Activated naive CD4-positive, alpha-beta T cell treated with anti-CD3 and anti-CD28 coated beads, Interleukin-2, amount 50 U/mL, for 16 hours (primary cell): ENCODE results near the gene ZNF26.
A peak's percentile ranks its signal among the peaks of the same experiment; 100 is the strongest.
"Not testable (repeated sequence)": the region's sequence is repeated elsewhere in the genome, so short reads cannot be mapped to it uniquely, and the experiment has no call there.

Experiments used
- DNase-seq: peaks from one replicate; pipeline ENCODE4 v3.0.0-alpha.2; 2020

ZNF26 gene

DNA sequence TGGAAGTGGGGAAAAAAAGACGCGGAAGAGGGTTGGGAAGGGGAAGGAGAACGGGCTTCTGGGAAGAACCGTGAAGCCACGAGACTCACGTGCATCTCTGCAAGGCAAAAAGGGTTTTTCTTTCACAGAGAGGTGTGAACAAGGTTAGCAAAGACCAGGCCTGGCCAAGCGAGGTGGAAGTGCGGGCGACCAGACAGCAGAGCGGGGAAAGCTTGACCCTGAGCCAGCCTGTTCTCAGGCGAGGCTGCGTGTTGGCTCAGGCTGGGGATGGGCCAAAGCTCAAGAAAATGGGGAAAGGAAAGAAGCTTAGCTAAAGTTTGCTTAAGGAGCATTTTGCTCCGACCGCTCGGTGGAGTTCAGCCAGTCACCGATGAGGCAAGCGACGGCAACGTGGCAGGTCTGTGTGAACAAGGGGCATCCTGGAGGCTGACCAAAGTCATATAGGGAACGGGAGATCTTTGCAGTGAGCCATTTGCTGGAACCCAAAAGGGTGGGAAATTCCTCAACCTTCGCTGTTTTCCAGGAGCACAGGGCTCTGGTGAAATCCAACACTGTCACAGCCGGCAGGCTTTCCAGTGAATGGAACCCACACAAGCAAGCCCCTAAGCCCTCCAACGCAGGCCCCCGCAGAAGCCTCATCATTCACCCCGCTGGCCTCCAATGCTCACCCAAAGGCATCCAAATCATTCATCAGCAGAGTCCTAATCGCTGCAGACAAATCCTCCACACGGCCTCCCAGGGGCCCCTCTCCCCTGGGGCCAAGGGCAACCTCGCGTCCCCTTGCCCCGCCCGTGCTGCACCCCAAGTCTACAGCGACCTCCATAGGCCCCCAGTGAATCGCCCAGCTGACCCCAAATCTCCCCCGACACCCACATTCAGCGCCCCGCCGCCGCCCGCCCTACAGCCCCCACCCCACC is 30.8 kb upstream of the ZNF26 start:
- DNase-seq = no peak

GRCh38 chr12:132956011-132956788 is 30.0 kb upstream of the ZNF26 start, which contains the start of gene ZNF605:
TSS of gene ZNF605 (minus strand) at chr12:132956306. CDS start at chr12:132945635, 10,671 bp downstream.
- peak; percentile 85 for DNase-seq

DNA sequence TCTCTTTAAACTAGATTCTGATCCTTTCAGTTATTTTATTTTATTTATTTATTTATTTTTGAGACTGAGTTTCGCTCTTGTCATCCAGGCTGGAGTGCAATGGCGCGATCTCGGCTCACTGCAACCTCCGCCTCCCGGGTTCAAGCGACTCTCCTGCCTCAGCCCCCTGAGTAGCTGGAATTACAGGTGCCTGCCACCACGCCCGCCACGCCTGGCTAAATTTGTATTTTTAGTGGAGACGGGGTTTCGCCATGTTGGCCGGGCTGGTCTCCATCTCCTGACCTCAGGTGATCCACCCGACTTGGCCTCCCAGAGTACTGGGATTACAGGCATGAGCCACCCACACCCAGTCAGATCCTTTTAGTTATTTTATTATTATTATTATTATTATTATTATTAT is 24.4 kb upstream of the ZNF26 start:
- DNase-seq = not testable (repeated sequence)

GRCh38 chr12:132963947-132964346 is 22.2 kb upstream of the ZNF26 start:
- DNase-seq = not testable (repeated sequence)

DNA sequence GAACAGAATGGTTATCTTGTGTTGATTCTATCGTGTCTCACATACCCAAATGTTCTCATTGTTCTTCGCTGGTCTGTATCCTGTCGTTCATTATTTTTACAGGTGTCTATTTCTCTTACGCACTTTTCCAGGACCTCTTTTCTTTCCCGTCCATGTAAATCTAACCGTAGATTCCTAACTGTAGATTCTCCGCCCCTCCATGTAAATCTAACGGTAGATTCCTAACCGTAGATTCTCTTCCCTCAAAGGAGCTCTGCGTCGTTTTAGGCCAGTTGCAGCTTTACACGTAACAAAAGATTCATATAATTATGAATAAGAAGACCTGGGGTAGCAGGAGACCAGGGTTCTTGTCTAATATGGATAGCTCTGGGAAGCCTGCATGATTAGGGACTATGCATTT is 20.4 kb upstream of the ZNF26 start:
- no peak for DNase-seq

DNA sequence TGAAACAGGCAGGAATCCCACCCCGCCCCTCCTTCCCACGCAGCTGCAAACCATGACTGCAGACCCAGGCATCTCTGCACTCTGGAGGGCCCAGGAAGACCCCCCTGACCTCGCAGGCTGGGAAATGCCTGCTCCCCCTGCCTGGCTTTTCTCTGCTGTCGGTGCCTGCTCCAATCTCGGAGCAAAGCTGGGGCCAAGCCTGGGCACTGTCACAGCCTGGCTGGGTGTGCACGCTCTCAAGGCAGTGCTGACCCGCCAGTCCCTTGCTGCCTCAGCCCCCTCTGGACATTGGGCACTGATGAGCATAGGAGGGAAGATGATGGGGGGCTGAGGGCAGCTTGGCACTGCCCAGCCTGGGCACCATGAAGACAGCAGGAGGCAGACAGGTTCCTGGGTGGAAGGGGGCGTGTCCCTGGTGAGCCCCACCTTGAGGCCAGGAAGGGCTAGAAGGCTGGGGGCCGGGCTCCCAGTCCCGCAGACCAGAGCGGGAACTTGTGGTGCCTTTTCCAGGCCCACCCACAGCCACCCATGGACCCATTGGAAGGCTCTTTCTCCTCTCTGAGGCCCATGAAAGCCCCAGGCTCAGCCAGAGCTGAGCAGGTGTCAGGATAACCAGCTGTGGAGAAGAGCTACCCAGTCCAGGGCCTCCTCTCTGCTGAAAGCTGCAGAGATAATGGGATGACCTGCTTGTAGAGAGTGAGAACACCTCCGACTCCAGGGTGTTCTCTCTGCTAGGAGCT is 19.3 kb upstream of the ZNF26 start:
- DNase-seq = no peak

DNA sequence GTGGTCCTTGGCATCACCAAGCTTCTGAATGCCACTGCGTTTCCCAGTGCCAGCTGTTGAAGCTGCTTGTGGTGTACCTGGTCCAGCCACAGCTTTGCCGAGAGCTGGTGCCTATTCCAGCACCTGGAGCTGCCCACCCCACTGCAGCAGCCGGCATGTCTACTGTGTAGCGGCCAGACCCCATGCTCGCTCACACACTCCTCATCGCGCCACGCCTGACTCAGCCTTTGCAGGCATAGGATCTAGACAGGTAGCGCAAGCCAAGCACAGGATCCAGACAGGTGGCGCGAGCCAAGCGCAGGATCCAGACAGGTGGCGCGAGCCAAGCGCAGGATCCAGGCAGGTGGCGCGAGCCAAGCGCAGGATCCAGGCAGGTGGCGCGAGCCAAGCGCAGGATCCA is 18.4 kb upstream of the ZNF26 start:
- no peak for DNase-seq

- DNase-seq = no peak
Measured at GRCh38 chr12:132972374-132972773, 13.8 kb upstream of the ZNF26 start.

- DNase-seq = peak; percentile 35
Measured at GRCh38 chr12:132976870-132977269, 9.3 kb upstream of the ZNF26 start.

- DNase-seq = no peak
Measured at GRCh38 chr12:132986885-132987225, 688 bp downstream of the ZNF26 start.

- DNase-seq = no peak
Measured at GRCh38 chr12:132998741-132999140, 12.6 kb downstream of the ZNF26 start.

DNA sequence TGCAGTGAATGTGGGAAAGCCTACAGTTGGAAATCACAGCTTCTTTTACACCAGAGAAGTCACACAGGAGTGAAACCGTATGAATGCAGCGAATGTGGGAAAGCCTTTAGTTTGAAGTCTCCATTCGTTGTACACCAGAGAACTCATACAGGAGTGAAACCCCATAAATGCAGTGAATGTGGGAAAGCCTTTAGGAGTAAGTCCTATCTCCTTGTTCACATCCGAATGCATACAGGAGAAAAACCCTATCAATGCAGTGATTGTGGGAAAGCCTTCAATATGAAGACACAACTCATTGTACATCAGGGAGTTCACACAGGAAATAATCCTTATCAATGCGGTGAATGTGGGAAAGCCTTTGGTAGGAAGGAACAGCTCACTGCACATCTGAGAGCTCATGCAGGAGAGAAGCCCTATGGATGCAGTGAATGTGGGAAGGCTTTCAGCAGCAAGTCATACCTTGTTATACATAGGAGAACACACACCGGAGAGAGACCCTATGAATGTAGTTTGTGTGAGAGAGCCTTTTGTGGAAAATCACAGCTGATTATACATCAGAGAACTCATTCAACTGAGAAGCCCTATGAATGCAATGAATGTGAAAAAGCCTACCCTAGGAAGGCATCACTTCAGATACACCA is 24.6 kb downstream of the ZNF26 start:
- no peak for DNase-seq

- DNase-seq = no peak
Measured at GRCh38 chr12:133023566-133023965, 37.4 kb downstream of the ZNF26 start.

GRCh38 chr12:133026996-133027395 is 40.8 kb downstream of the ZNF26 start:
- DNase-seq = no peak

DNA sequence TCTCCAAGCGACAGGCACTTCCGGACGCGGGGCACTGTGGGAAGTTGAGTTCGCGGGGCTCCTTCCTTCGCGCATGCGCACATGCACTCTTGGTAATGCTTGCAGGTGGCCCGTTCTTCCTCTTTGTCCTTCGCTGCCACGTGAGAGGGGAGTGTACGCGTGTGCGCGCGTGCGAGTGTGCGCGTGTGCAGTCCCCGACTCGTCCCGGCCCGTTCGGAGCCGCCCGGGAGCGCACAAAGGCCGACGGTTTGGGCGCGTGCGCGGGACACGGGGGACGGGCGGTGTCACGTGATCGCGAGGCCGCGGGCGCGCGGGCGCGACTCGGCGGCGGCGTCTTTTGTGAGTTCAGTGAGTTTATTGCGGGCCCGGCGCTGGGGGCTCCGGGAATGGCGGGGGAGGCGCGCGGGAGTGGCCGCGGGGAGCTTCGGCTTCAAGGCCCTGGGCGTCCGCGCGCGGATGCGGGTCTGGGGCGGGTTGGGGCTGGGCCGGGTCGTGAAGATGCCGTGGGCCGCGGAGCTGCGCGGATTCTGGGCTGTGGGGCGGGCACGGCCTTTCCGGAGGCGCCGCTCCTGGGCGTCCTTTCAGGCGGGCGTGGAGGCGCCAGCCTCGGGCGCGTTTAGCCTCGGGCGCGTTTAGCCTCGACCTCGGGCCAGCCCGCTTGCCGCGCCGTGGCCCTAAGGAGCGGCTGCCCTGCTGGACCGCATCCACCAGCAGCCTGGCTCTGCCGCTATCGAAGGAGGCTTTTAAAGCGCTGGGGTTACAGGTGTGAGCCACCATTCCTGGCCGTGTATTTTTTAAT is 51.2 kb downstream of the ZNF26 start, which contains the start of gene ZNF84:
ZNF84 (plus strand) TSS at position 303 of the 799 bp plus-strand sequence. CDS start 3,959 bp downstream, outside the sequence.
- peak; percentile 98 for DNase-seq

DNA sequence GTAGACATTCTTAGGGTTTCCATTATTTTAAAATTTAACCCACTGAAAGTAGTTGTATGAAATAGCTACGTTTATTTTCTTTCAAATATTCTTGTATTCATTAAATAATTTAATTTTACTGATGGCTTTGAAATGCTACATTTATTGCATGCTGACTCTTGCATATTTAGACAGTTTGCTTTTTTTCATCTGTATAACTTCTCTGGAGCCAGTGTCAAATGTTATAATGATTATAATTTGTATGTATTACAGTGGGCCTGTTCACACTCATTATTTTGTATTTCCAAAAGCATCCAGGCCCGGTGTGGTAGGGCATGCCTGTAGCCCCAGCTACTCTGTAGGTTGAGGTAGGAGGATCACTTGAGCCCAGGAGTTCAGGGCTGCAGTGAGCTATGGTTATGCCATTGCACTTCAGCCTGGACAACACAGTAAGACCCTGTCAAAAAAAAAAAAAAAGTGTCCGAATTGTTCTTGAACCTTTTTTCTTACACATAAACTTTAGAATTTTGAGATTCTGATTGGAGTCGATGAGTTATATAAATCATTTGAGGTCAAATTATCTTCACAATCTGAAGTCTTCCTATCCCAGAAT is 52.0 kb downstream of the ZNF26 start:
- no peak for DNase-seq

GRCh38 chr12:133046698-133047097 is 60.5 kb downstream of the ZNF26 start:
- no peak for DNase-seq

DNA sequence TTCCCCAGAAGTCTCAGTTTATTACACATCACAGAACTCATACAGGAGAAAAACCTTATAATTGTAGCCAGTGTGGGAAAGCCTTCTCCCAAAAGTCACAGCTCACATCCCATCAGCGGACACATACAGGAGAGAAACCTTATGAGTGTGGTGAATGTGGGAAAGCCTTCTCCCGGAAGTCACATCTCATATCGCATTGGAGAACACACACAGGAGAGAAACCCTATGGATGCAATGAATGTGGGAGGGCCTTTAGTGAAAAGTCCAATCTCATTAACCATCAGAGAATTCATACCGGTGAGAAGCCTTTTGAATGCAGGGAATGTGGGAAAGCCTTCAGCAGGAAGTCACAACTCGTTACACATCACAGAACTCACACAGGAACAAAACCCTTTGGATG is 71.3 kb downstream of the ZNF26 start:
- DNase-seq = no peak

DNA sequence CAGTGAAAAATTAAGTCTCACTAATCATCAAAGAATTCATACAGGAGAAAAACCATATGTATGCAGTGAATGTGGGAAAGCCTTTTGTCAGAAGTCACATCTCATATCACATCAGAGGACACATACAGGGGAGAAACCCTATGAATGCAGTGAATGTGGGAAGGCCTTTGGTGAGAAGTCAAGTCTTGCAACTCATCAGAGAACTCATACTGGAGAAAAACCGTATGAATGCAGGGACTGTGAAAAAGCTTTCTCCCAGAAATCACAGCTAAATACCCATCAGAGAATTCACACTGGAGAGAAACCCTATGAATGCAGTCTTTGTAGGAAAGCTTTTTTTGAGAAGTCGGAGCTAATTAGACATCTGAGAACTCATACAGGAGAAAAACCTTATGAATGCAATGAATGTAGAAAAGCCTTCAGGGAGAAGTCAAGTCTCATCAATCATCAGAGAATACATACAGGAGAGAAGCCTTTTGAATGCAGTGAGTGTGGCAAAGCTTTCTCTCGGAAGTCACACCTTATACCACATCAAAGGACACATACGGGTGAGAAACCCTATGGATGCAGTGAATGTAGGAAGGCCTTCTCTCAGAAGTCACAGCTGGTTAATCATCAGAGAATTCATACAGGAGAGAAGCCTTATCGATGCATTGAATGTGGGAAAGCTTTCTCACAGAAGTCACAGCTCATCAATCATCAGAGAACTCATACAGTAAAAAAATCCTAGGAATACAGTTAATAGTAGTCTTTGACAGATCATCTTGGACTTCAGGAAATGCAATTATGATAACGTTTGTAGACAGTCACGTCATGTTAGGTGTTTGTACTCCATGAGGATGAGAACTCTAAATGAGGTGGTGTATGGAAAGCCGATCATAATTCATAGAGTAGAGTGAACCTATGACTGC is 72.3 kb downstream of the ZNF26 start:
- DNase-seq = no peak

DNA sequence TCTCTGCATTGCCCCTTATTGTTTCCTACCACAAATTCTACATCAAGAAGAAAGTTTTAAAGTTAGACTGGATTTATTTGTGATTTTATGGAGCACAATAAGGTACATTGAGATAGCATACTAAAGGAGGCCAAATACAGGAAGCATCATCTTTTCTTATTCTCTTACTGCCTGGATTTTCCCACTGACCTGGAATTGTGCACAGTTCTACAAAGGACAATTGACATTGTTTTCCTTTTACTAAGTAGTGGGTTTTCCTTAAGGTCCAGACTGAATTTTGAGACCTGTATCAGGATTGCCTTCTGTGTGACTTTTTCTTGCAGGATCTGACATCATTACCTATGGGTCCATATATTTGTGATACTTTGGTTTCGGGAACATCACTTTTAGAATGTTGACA is 75.8 kb downstream of the ZNF26 start:
- DNase-seq = no peak
